Type B pancreatic cell (in vitro differentiated cells): ENCODE data around the gene FAAH2. TPM values are rescaled to one million over a fixed set of nuclear protein-coding genes. Genes with fewer than 3 reads are reported as not detected.

Experiments
- DNase-seq: peaks from one replicate; pipeline ENCODE4 v3.0.0; 2021; ENCODE audit warnings: mixed read lengths; ENCODE audit not compliant: unreplicated experiment; ENCODE audit errors: extremely low spot score
- H3K27ac Mint-ChIP-seq: 2 replicates; pipeline ENCODE4 v1.8.0; 2021; ENCODE audit warnings: mild to moderate bottlenecking, mixed read lengths
- H3K27me3 Mint-ChIP-seq: 2 replicates; pipeline ENCODE4 v1.8.0; 2021; ENCODE audit warnings: mixed read lengths
- H3K36me3 Mint-ChIP-seq: 2 replicates; pipeline ENCODE4 v1.8.0; 2021; ENCODE audit warnings: mixed read lengths
- H3K4me1 Mint-ChIP-seq: one replicate; pipeline ENCODE4 v1.8.0; 2021; ENCODE audit warnings: mixed read lengths; ENCODE audit not compliant: unreplicated experiment
- H3K4me3 Mint-ChIP-seq: 2 replicates; pipeline ENCODE4 v1.8.0; 2021; ENCODE audit warnings: mild to moderate bottlenecking, mixed read lengths
- H3K9me3 Mint-ChIP-seq: 2 replicates; pipeline ENCODE4 v1.8.0; 2021; ENCODE audit warnings: mixed read lengths
- CTCF ChIP-seq: fragments of 200-600 bp; sonication (generic); conservative IDR thresholded peaks from 2 replicates; pipeline ENCODE4 v1.5.0; 2021; ENCODE audit warnings: antibody characterized with exemption, mild to moderate bottlenecking
- total RNA-seq: library from RNA; stranded (reverse); gene quantifications from 2 replicates; pipeline ENCODE4 v1.2.1, GENCODE V29; 2021; ENCODE audit warnings: low replicate concordance

FAAH2 gene
- total RNA-seq, 1 donor from 2014 or later = 5.8 TPM

- no peak for DNase-seq
- Mint-ChIP-seq H3K4me1 (no peaks in the 10 kb centered on the region), H3K27ac (no peak overlapping the region), H3K9me3 (peaks cover 4% of the 10 kb centered on the region), H3K27me3 (no peaks in the 10 kb centered on the region), H3K4me3 (no peak overlapping the region), H3K36me3 (no peaks in the 10 kb centered on the region)
- TF ChIP-seq CTCF = no peak
Measured at GRCh38 chrX:57481514-57481913, 195.0 kb downstream of the FAAH2 start.

GRCh38 chrX:57516491-57516890 lies 230.0 kb downstream of the FAAH2 start:
- H3K4me1 Mint-ChIP-seq = no peaks in the 10 kb centered on the region
- no peaks in the 10 kb centered on the region for H3K27me3 Mint-ChIP-seq
- H3K4me3 Mint-ChIP-seq = no peak overlapping the region
- TF ChIP-seq CTCF = no peak
- peaks cover 8% of the 10 kb centered on the region for H3K9me3 Mint-ChIP-seq
- DNase-seq = no peak
- no peaks in the 10 kb centered on the region for H3K36me3 Mint-ChIP-seq
- no peak overlapping the region for H3K27ac Mint-ChIP-seq

- no peak overlapping the region for H3K27ac Mint-ChIP-seq
- H3K27me3 Mint-ChIP-seq = no peaks in the 10 kb centered on the region
- H3K36me3 Mint-ChIP-seq = no peaks in the 10 kb centered on the region
- peaks cover 8% of the 10 kb centered on the region for H3K9me3 Mint-ChIP-seq
- H3K4me1 Mint-ChIP-seq = no peaks in the 10 kb centered on the region
- DNase-seq = no peak
- TF ChIP-seq CTCF = no peak
- no peak overlapping the region for H3K4me3 Mint-ChIP-seq
Measured at GRCh38 chrX:57519578-57520118, 233.1 kb downstream of the FAAH2 start.

- peak; percentile 49 for TF ChIP-seq CTCF
- no peak for DNase-seq
- no peak overlapping the region for H3K27ac Mint-ChIP-seq
- no peak overlapping the region for H3K4me3 Mint-ChIP-seq
- H3K36me3 Mint-ChIP-seq = no peaks in the 10 kb centered on the region
- H3K27me3 Mint-ChIP-seq = no peaks in the 10 kb centered on the region
- H3K9me3 Mint-ChIP-seq = no peaks in the 10 kb centered on the region
- H3K4me1 Mint-ChIP-seq = no peaks in the 10 kb centered on the region
Measured at GRCh38 chrX:57528670-57529255, 242.3 kb downstream of the FAAH2 start.

Other genes with a start within 250 kb of the FAAH2 start
- gene SPIN2B, start 165.2 kb upstream of the FAAH2 start, total RNA-seq = 12.0 and 16.4 TPM in 2 replicates
- 1.1 and 2.6 TPM in 2 replicates for gene SPIN2A, start 149.3 kb upstream of the FAAH2 start, total RNA-seq